NB4 (cell line): ENCODE data around the gene RCAN2.

ENCODE experiments used
- CTCF ChIP-seq: IDR thresholded peaks from one replicate; pipeline ENCODE4 v1.5.1; 2012; ENCODE audit warnings: low read depth, low read length
- MAX ChIP-seq: IDR thresholded peaks from 2 replicates; pipeline ENCODE4 v1.6.1; 2011; ENCODE audit warnings: low read depth, low read length
- MYC ChIP-seq: IDR thresholded peaks from 2 replicates; pipeline ENCODE4 v1.6.1; 2011; ENCODE audit warnings: low read depth, low read length
- POLR2A ChIP-seq: IDR thresholded peaks from 2 replicates; pipeline ENCODE4 v1.6.1; 2011; ENCODE audit warnings: mild to moderate bottlenecking; ENCODE audit not compliant: insufficient read length; ENCODE audit errors: extremely low read depth

GRCh38 chr6:46395530-46395929 lies 95.7 kb downstream of the RCAN2 start:
- TF ChIP-seq CTCF (no peak), POLR2A (no peak), MAX (no peak), MYC (no peak)
